ENCODE results near the gene REG1B.
"Not testable (repeated sequence)": the region's sequence is repeated elsewhere in the genome, so short reads cannot be mapped to it uniquely, and the experiment has no call there.

REG1B gene

DNA sequence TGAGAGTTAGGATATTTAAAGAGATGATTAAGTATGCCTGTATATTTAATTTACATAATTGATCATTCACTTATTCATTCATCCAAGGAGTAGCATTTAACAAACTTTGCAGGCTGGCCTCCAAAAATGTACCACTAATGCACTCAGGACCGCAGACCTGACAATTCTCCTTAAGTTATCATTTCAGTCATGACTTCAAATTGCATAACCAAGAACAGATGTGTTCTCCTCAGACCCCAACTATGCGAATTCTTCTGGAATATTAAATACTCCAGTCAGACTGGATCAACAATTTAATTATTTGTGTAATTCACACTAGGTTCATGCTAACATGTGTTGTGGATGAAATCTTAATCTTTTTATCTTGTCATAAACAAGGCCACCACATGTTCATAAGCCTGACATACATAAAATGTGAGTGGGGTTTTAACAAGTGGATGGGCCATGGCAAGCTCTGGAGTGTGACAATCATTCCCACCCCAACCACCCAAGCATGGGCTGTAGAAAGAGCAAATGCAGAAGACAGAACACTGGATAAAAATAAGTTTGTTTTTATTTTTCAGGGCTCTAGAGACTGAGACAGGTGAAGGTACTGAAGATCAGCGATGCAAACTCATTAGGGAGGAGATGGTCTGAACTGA, 3.2 kb downstream of the REG1B start:
- DNase-seq (ENCODE audit: low spot score): no peak

DNA sequence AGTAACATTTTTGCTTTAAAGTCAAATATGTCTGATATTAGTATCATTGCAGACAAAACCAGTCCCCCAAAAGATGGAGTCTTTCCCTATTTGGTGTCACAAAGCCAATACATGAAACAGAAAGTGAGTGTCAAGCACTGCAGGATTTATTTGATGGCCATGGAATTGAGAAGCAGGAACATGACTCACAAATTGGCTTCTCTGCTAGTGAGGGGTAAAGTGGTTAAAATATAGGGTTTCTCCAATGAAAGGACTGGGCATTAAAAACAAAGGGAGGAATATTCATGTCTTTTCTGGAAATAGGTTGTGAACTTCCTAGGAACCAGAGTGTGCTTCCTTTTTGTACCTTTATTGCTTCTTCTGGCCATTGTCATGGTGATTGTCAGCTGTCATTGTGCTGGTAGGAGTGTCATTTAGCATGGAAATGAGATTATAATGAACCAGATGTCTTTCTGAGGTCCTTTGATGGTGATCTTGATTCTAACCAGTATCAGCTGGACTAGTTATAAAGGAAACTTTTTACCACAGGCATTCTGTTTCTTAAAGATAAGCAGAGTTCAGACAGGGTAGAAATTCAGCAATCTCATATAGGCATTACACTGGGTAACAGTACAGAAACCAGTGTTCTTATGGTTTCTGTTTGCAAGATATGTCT, 4.1 kb downstream of the REG1B start:
- no peak for DNase-seq (ENCODE audit: low spot score)

DNA sequence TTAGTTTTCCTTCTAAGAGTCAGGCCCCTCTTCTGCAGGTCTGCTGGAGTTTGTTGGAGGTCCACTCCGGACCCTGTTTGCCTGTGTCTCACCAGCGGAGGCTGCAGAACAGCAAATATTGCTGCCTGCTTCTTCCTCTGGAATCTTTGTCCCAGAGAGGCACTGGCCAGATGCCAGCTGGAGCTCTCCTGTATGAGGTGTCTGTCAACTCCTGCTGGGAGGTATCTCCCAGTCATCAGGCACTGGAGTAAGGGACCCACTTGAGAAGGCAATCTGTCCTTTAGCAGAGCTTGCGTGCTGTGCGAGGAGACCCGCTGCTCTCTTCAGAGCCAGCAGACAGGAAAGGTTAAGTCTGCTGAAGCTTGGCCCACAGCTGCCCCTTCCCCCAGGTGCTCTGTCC, 4.8 kb downstream of the REG1B start:
- no peak for DNase-seq (ENCODE audit: low spot score)

DNA sequence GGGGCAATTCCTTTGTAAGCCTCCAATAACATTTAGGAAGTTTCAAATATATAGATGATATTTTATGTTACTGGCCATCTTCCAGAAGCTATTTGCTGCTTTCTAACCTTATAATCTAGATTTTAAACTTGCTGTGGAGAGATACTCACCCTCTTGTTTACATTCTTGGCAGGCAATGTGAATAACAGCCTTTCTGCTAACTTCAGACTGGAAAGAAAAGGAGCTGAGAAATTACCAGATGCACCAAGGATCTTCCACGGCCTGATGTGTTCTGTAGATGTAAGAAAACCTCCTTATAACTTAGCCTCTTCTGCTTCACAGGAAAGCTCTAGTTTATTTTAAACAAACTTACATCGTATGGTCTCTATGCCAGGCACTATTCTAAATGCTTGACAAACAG, 16.7 kb downstream of the REG1B start:
- no peak for DNase-seq (ENCODE audit: low spot score)

DNA sequence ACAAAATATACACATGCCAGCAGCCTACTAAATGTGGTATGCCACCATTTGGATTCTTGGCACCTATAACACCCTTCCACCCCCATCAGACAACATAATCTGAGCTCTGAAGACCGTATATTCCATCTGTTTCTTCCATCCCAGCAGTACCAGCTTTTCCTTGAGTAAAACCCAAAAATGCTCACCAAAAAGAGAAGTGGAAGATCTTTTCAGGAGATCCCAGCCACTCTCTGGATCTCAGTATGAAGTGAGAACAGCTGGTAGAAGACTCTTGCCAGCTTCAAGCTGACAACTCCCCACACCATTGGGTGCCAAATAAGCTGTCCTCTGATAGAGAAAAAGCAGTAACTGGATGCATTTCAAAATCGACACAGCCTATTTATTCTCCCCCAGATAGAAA, 22.6 kb downstream of the REG1B start:
- no peak for DNase-seq (ENCODE audit: low spot score)

DNA sequence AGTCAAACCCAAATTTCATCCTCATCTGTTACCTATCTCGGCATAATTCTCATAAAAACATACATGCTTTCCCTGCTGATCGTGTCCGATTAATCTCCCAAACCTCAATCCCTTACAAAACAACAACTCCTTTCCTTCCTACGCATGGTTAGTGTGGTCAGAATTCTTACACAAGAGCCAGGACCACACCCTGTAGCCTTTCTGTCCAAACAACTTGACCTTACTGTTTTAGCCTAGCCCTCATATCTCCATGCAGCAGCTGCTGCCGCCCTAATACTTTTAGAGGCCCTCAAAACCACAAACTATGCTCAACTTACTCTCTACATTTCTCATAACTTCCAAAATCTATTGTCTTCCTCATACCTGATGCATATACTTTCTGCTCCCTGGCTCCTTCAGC, 33.0 kb downstream of the REG1B start:
- DNase-seq (ENCODE audit: low spot score): not testable (repeated sequence)

GRCh38 chr2:79053486-79053885, 34.3 kb downstream of the REG1B start:
- DNase-seq (ENCODE audit: low spot score): not testable (repeated sequence)

DNA sequence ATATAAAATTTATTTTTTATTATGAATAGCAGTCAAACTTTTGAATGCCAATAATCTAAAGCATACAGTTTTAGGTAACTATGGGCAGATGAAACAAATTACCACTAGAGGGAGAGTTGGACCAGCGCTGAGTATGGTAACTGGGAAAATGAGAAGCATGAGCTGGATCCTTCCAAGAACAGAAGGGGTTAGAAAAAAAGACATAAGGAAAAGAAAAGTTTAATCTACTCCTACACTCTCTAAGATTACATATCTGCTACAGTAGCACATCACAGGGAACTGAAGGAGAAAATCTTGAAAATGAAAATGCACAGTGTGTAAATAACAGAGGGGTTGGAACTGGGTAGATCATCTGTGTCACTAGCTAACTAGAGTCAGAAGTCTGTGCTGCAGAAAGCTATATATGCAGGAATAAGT, 46.8 kb downstream of the REG1B start:
- DNase-seq (ENCODE audit: low spot score): peak; percentile 45

DNA sequence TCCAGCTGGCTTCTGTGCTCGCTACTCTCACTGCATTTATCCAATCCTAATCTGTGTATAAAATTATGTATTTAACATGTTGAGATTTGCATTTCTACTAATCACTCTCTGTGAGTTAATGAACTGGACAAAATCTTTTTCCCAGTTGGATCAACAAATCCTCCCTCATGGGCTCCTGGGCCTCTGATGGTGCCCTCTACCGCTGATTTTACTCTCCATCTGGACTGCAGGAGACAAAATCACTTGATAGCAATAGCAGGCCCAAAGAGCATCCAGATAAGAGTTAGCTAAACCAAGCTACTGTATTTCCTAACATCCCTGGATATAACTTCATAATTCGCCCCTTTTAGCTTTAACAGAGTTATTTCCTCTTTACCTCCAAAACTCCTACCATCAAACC, 47.8 kb downstream of the REG1B start:
- no peak for DNase-seq (ENCODE audit: low spot score)

All from D341Med (cell line).